Measurements from ENCODE around the gene SPG11. TPM values are rescaled to one million over a fixed set of nuclear protein-coding genes. Genes with fewer than 3 reads are reported as not detected.
"Not testable (repeated sequence)": the region's sequence is repeated elsewhere in the genome, so short reads cannot be mapped to it uniquely, and the experiment has no call there.

The SPG11 gene
- total RNA-seq, 2 donors from 2014 or later: 68.1 to 76.0 TPM

DNA sequence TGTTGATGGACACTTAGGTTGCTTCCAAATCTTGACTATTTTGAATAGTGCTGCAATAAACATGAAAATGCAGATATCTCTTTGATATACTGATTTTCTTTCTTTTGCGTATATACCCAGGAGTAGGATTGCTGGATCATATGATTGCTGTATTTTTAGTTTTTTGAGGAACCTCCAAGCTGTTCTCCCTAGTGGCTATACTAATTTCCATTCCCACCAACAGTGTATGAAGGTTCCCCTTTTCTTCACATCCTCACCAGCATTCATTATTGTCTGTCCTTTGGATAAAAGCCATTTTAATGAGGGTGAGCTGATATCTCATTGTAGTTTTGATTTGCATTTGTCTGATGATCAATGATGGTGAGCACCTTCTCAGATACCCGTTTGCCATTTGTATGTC is 35.2 kb upstream of the SPG11 start:
- Histone ChIP-seq H3K4me3 (no peak overlapping the region), H3K36me3 (no peaks in the 10 kb centered on the region), H3K4me1 (ENCODE audit: control insufficient read depth in 1 of 2, low read depth in 2 of 2) (no peaks in the 10 kb centered on the region), H3K27ac (no peak overlapping the region), H3K27me3 (replicated peaks; ENCODE audit: insufficient read depth) (no peaks in the 10 kb centered on the region), H3K9me3 (peaks cover 3% of the 10 kb centered on the region)
- ATAC-seq (ENCODE audit: insufficient number of reproducible peaks, low FRiP score, low read depth) (no peak), DNase-seq (ENCODE audit: low spot score) (no peak)
- TF ChIP-seq, protein P1, sequence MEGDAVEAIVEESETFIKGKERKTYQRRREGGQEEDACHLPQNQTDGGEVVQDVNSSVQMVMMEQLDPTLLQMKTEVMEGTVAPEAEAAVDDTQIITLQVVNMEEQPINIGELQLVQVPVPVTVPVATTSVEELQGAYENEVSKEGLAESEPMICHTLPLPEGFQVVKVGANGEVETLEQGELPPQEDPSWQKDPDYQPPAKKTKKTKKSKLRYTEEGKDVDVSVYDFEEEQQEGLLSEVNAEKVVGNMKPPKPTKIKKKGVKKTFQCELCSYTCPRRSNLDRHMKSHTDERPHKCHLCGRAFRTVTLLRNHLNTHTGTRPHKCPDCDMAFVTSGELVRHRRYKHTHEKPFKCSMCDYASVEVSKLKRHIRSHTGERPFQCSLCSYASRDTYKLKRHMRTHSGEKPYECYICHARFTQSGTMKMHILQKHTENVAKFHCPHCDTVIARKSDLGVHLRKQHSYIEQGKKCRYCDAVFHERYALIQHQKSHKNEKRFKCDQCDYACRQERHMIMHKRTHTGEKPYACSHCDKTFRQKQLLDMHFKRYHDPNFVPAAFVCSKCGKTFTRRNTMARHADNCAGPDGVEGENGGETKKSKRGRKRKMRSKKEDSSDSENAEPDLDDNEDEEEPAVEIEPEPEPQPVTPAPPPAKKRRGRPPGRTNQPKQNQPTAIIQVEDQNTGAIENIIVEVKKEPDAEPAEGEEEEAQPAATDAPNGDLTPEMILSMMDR (IDR thresholded peaks at IDR 0.05): no peak

DNA sequence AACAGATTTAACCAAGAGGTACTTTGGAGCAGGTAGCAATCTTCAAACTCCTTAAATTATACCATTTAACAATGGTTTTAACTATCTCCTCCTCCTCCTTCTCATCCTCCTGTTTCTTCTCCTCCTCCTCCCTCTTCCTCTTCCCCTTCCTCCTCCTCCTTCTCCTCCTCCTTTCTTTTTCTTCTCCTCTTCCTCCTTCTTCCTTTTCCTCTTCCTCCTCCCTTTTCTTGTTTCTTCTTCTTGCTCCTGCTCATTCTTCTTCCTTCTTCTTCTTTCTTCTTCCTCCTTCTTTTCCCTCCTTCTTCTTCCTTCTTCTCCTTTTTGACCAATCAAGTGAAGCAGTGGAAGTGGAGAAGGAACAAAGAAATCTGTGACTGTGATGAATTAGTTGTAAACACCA is 33.6 kb upstream of the SPG11 start:
- H3K4me1 ChIP-seq (ENCODE audit: control insufficient read depth in 1 of 2, low read depth in 2 of 2): no peaks in the 10 kb centered on the region
- no peaks in the 10 kb centered on the region for H3K36me3 ChIP-seq
- no peaks in the 10 kb centered on the region for H3K27me3 ChIP-seq (replicated peaks; ENCODE audit: insufficient read depth)
- ATAC-seq (ENCODE audit: insufficient number of reproducible peaks, low FRiP score, low read depth) (no peak), DNase-seq (ENCODE audit: low spot score) (no peak)
- TF ChIP-seq, protein P1 (IDR thresholded peaks at IDR 0.05): no peak
- no peak overlapping the region for H3K27ac ChIP-seq
- H3K4me3 ChIP-seq: no peak overlapping the region
- H3K9me3 ChIP-seq: no peaks in the 10 kb centered on the region

DNA sequence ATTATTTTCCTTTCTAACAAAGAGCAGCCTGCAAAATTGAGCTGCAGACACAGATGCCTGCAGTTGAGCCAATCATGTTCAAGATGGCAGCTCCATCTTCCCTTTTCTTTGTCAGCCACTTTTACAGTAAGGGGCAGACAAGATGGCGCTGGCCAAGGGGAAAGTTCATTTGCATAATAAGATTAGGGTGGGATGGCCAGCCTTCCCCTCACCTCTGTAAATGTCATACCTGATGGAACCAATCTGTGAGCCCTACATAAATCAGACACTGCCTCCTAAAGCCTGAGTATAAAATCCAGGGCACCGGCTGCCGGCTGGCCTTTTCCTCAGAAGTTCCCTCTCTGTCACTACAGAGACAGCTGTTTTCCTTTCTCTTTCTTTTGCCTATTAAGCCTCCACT is 31.8 kb upstream of the SPG11 start:
- Histone ChIP-seq H3K4me1 (ENCODE audit: control insufficient read depth in 1 of 2, low read depth in 2 of 2) (no peaks in the 10 kb centered on the region), H3K4me3 (no peak overlapping the region), H3K36me3 (no peaks in the 10 kb centered on the region), H3K27ac (no peak overlapping the region), H3K27me3 (replicated peaks; ENCODE audit: insufficient read depth) (no peaks in the 10 kb centered on the region), H3K9me3 (no peaks in the 10 kb centered on the region)
- DNase-seq (ENCODE audit: low spot score) (no peak), ATAC-seq (ENCODE audit: insufficient number of reproducible peaks, low FRiP score, low read depth) (no peak)
- TF ChIP-seq, protein P1 (IDR thresholded peaks at IDR 0.05): no peak

DNA sequence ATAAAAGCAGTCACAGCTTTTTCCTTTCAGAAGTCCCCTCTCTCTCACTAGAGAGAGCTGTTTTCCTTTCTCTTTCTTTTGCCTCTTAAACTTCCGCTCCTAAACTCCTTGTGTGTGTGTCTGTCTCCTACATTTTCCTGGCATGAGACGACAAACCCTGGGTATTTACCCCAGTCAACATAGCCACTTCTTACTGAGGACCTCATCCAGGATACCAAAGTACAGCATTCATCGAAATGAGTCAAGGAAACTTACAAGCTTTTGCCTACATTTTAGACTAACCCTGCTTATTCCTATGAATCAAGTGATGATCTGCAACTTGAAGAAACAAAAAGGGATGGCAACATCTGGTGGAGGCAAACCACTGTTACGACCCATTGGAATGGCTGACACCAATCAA is 31.0 kb upstream of the SPG11 start:
- Histone ChIP-seq H3K9me3 (no peaks in the 10 kb centered on the region), H3K27ac (no peak overlapping the region), H3K4me1 (ENCODE audit: control insufficient read depth in 1 of 2, low read depth in 2 of 2) (no peaks in the 10 kb centered on the region), H3K36me3 (no peaks in the 10 kb centered on the region), H3K4me3 (no peak overlapping the region), H3K27me3 (replicated peaks; ENCODE audit: insufficient read depth) (no peaks in the 10 kb centered on the region)
- no peak for ATAC-seq (ENCODE audit: insufficient number of reproducible peaks, low FRiP score, low read depth)
- DNase-seq (ENCODE audit: low spot score): no peak
- TF ChIP-seq, protein P1 (IDR thresholded peaks at IDR 0.05): no peak

DNA sequence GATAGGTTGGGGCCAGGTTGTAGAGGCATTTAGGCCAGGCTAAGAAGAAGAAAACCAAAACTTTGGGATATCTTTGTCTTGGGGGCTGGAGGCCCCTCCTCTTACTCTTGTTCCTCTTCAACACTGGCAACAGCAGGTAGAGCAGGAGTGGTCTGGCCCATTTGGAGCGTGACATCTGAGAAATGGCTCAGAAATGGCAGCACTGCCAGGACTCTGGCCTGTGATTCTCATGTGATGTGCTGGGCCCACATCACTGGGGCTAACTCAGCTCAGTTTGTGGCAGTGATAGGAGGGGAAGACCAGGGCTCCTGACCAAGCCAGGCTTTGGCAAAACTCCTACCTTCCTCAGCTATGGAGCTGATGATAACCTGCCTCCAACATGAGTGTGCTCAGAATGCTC is 29.2 kb upstream of the SPG11 start:
- Histone ChIP-seq H3K4me3 (no peak overlapping the region), H3K36me3 (no peaks in the 10 kb centered on the region), H3K9me3 (no peaks in the 10 kb centered on the region), H3K4me1 (ENCODE audit: control insufficient read depth in 1 of 2, low read depth in 2 of 2) (no peaks in the 10 kb centered on the region), H3K27ac (no peak overlapping the region), H3K27me3 (replicated peaks; ENCODE audit: insufficient read depth) (no peaks in the 10 kb centered on the region)
- TF ChIP-seq, protein P1 (IDR thresholded peaks at IDR 0.05): no peak
- DNase-seq (ENCODE audit: low spot score) (no peak), ATAC-seq (ENCODE audit: insufficient number of reproducible peaks, low FRiP score, low read depth) (no peak)

DNA sequence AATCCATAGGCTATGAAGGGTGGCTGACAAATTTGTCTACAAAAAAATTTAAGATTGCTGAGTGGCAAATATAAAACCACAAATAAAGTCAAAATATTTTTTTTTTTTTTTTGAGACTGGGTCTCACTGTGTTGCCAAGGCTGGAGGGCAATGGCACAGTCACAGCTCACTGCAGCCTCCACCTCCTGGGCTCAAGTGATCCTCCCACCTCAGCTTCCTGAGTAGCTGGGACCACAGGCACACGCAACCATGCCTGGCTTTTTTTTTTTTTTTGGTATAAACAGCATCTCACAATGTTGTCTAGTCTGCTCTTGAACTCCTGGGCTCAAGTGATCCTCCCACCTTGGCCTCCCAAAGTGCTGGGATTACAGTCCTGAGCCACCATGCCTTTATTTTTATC is 26.8 kb upstream of the SPG11 start:
- H3K4me3 ChIP-seq; H3K27me3 ChIP-seq (replicated peaks; ENCODE audit: insufficient read depth); DNase-seq (ENCODE audit: low spot score); H3K4me1 ChIP-seq (ENCODE audit: control insufficient read depth in 1 of 2, low read depth in 2 of 2); ATAC-seq (ENCODE audit: insufficient number of reproducible peaks, low FRiP score, low read depth); H3K9me3 ChIP-seq; H3K36me3 ChIP-seq; H3K27ac ChIP-seq: not testable (repeated sequence)

DNA sequence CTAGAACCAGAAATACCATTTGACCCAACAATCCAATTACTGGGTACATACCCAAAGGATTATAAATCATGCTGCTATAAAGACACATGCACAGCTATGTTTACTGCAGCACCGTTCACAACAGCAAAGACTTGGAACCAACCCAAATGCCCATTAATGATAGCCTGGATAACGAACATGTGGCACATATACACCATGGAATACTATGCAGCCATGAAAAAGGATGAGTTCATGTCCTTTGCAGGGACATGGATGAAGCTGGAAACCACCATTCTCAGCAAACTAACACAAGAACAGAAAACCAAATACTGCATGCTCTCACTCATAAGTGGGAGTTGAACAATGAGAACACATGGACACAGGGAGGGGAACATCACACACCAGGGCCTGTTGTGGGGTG is 25.9 kb upstream of the SPG11 start:
- not testable (repeated sequence) for H3K9me3 ChIP-seq; ATAC-seq (ENCODE audit: insufficient number of reproducible peaks, low FRiP score, low read depth)

DNA sequence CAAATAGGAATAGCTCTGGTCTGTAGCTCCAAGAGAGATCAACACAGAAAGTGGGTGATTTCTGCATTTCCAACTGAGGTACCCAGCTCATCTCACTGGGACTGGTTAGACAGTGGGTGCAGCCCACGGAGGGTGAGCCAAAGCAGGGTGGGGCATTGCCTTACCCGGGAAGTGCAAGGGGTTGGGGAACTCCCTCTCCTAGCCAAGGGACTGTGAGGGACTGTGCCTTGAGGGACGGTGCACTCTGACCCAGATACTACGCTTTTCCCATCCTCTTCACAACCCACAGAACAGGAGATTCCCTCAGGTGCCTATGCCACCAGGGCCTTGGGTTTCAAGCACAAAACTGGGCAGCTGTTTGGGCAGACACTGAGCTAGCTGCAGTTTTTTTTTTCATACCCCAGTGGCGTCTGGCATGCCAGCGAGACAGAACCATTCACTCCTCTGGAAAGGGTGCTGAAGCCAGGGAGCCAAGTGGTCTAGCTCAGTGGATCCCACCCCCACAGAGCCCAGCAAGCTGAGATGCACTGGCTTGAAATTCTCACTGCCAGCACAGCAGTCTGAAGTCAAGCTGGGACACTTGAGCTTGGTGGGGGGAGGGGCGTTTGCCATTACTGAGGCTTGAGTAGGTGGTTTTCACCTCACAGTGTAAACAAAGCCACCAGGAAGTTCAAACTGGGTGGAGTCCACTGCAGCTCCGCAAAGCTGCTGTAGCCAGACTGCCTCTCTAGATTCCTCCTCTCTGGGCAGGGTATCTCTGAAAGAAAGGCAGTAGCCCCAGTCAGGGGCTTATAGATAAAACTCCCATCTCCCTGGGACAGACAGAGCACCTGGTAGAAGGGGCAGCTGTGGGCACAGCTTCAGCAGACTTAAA is 19.6 kb upstream of the SPG11 start:
- ATAC-seq (ENCODE audit: insufficient number of reproducible peaks, low FRiP score, low read depth); DNase-seq (ENCODE audit: low spot score): not testable (repeated sequence)

More for the DNA sequence above, 25.9 kb upstream of the SPG11 start:
- H3K36me3 ChIP-seq; H3K4me3 ChIP-seq; H3K27me3 ChIP-seq (replicated peaks; ENCODE audit: insufficient read depth); H3K27ac ChIP-seq; H3K4me1 ChIP-seq (ENCODE audit: control insufficient read depth in 1 of 2, low read depth in 2 of 2); DNase-seq (ENCODE audit: low spot score): not testable (repeated sequence)

More for the DNA sequence above, 19.6 kb upstream of the SPG11 start:
- H3K27me3 ChIP-seq (replicated peaks; ENCODE audit: insufficient read depth); H3K9me3 ChIP-seq; H3K4me1 ChIP-seq (ENCODE audit: control insufficient read depth in 1 of 2, low read depth in 2 of 2); H3K27ac ChIP-seq; H3K36me3 ChIP-seq: not testable (repeated sequence)
- H3K4me3 ChIP-seq: peak overlapping the region; percentile 15
